Fibroblast of villous mesenchyme (primary cell): ENCODE results near the gene FLOT2. TPM values are rescaled to one million over a fixed set of nuclear protein-coding genes. Genes with fewer than 3 reads are reported as not detected.
"Not testable (repeated sequence)": the region's sequence is repeated elsewhere in the genome, so short reads cannot be mapped to it uniquely, and the experiment has no call there.

Experiments
- DNase-seq: peaks from one replicate; pipeline ENCODE4 v3.0.0-alpha.2; 2010; ENCODE audit warnings: low read depth
- H3K4me3 ChIP-seq: 2 replicates; pipeline ENCODE4 v1.5.1; 2011; ENCODE audit warnings: low read depth, mild to moderate bottlenecking, low read length
- total RNA-seq: library from RNA; depleted of rRNA; stranded (reverse); fragments of >200 nt; gene quantifications from 2 replicates; pipeline ENCODE4 v1.2.3, GENCODE V29; 2012
- TF ChIP-seq, protein P1 (sequence below): IDR thresholded peaks from 2 replicates; pipeline ENCODE4 v1.5.1; 2012; ENCODE audit warnings: low read depth, mild to moderate bottlenecking, low read length; ENCODE audit not compliant: insufficient read depth

FLOT2 gene
- total RNA-seq, 1 donor = 43.6 TPM

DNA sequence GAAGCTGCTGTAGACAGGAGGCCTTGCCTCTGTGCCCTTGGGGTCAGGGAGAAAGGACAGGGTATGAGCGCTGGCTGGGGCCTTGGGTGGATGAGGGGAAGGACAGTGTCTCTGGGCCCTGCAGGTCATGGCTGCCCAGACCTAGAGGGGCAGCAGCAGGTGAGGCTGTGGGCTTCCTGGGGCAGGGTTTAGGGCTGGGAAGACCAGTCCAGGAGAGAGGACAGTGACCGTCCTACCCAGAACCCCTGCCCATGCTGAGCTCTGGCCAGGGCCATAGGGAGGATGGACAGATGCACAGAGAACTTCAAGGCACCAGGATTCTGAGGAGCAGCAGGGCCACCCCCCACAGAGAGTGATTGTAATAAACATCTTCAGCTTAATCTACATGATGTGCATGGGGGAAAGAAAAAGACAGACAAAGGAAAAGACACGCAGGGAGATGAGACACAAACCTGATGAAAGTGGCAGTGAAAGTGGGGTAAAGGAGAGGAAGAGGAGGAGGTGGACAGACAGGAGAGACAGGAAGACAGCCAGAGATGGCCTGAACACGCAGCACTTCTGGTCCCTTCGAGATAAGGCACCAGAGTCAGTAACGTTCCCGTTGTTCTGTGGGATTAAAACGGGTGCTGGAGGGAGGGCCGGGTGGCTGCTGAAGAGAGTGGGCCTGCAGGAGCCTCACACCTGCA lies 17.5 kb downstream of the FLOT2 start:
- H3K4me3 ChIP-seq = no peak overlapping the region
- TF ChIP-seq, protein P1, sequence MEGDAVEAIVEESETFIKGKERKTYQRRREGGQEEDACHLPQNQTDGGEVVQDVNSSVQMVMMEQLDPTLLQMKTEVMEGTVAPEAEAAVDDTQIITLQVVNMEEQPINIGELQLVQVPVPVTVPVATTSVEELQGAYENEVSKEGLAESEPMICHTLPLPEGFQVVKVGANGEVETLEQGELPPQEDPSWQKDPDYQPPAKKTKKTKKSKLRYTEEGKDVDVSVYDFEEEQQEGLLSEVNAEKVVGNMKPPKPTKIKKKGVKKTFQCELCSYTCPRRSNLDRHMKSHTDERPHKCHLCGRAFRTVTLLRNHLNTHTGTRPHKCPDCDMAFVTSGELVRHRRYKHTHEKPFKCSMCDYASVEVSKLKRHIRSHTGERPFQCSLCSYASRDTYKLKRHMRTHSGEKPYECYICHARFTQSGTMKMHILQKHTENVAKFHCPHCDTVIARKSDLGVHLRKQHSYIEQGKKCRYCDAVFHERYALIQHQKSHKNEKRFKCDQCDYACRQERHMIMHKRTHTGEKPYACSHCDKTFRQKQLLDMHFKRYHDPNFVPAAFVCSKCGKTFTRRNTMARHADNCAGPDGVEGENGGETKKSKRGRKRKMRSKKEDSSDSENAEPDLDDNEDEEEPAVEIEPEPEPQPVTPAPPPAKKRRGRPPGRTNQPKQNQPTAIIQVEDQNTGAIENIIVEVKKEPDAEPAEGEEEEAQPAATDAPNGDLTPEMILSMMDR = no peak
- DNase-seq = no peak

DNA sequence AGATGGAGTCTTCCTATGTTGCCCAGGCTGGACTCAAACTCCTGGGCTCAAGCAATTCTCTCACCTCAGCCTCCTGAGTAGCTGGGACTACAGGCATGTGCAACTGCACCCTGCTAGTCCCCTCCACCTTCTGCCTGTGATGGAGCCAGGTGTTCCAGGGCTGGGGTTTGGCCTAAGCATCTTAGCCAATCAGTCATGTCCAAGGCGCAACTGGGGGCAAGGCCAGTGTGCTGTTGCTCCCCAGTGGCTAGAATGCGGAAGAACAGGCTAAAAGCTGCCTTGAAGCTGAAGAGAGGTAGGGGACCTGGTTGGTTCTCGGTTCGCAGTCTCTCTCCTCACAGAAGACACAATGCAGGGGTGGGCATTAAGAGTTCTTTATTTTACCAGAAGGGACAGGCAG lies 18.6 kb downstream of the FLOT2 start:
- TF ChIP-seq, protein P1 = peak; percentile 70
- no peak overlapping the region for H3K4me3 ChIP-seq
- DNase-seq = peak; percentile 63

DNA sequence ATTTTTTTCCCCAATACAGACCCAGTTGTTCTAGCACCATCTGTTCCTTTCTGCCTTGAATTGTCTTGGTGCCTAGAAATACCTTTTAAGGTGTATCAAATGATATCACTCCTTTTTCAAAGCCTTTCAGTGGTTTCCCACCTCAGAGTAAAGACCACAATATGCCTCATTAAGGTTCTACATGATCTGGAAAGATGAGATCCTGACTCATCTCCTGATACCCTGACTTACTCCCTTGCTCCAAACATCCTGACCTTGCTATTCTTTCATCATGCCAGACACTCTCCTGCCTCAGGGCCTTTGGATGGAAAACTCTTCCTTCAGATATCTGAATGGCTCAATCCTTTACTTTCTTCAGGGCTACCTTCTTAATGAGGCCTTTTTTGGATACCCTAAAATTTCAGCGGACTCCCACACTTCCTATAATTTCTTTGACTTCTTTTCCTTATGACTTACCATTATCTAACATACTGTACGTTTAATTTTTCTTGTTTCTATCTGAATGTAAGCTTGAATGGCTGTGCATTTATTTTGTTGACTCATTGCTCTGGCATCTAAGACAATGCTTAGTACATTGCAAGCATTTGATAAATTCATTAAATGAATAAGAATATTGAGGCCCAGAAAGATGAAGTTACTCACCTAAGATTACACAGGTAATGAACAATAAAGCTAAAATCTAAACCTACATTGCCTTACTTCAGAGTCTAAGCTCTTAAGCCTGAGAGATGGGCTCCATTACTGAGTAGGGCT lies 19.2 kb downstream of the FLOT2 start:
- no peak for DNase-seq
- H3K4me3 ChIP-seq = no peak overlapping the region
- TF ChIP-seq, protein P1 = no peak

DNA sequence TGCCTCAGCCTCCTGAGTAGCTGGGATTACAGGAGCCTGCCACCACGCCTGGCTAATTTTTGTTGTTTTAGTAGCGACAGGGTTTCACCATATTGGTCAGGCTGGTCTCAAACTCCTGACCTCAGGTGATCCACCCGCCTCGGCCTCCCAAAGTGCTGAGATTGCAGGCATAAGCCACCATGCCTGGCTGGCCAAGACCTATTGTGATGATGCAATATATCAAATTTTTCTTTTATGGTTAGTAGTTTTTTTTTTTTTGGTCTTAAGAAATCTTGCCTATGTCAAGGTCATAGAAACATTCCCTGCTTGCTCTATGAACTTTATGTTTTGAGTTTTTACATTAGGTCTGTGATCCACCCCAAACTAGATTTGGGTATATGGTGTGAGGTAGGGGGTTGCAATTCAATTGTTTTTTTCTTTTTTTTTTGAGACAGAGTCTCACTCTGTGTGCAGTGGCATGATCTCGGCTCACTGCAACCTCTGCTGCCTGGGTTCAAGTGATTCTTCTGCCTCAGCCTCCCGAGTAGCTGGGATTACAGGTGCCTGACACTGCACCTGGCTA lies 20.3 kb downstream of the FLOT2 start:
- DNase-seq, H3K4me3 ChIP-seq: not testable (repeated sequence)

DNA sequence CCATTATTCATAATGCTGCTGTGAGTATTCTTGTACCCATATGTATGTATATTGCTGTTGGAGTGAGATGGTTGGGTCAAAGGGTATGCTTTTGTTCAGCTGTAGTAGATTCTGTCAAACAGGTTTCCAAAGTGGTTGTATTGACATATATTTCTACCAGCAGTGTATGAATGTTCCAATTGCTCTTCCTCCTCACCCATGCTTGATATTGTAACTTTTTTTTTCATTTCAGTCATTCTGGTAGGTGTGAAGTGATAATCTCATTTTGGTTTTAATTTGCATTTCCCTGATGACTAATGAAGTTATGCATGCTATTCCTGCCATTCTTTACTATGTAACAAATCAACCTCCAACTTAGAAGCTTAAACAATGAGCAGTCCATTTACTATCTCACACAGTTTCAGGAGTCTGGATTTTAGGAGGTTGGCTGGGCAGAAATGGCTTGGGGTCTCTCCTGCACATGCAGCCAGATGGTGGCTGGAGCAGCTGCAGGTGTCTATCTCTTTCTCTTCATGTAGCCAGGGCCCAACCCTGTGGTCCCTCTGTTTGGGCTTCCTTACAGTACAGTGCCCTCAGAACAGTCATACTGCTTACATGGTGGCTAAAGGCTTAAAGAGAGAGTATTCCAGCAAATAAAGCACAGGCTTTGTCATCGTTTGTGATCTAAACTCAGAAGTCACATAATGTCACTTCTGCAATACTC lies 21.5 kb downstream of the FLOT2 start:
- H3K4me3 ChIP-seq = no peak overlapping the region
- TF ChIP-seq, protein P1 = no peak
- no peak for DNase-seq

DNA sequence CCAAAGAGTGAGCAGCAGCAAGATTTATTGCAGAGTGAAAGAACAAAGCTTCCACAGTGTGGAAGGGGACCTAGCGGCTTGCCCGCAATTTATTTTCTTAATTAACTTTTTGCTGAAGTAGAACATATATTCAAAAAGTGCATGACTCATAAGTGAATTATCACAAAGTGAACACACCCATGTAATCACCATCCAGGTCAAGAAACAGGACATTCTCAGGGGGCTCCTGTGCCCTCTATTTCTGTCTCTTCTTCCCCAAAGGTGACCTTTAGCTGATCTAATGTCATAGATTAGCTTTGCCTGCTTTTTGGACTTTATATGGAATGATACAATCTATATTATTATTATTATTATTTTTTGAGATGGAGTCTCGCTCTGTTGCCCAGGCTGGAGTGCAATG lies 22.8 kb downstream of the FLOT2 start:
- no peak overlapping the region for H3K4me3 ChIP-seq
- DNase-seq = no peak
- TF ChIP-seq, protein P1 = no peak

DNA sequence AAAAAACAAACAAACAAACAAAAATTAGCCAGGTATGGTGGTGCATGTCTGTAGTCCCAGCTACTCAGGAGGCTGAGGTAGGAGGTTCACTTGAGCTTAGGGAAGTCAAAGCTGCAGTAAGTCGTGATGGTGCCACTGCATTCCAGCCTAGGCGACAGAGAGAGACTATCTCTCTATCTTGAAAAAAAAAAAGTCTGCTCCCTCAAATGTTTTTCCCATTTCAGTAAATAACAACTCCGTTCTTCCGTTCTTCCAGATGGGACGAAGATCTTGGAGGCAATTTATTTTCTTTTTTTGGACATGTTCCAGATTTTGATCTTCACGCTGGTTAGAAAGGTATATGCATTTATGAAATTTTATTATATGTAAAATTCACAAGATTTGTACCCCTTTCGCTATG lies 23.7 kb downstream of the FLOT2 start:
- no peak for DNase-seq
- TF ChIP-seq, protein P1 = no peak
- no peak overlapping the region for H3K4me3 ChIP-seq
